T-helper 2 cell treated with Interferon-gamma antibody and Interleukin-4, amounts not matched to agents 5 μg/mL and 100 μg/mL, for 36 hours (primary cell): ENCODE measurements around the gene PIK3AP1.

Experiments
- DNase-seq: peaks from one replicate; pipeline ENCODE4 v3.0.0; 2021; ENCODE audit warnings: low spot score
- H3K27ac Mint-ChIP-seq: one replicate; pipeline ENCODE4 v1.8.0; 2021; ENCODE audit warnings: mild to moderate bottlenecking, mixed read lengths
- H3K27me3 Mint-ChIP-seq: one replicate; pipeline ENCODE4 v1.8.0; 2021; ENCODE audit warnings: low read depth, mixed read lengths
- H3K36me3 Mint-ChIP-seq: one replicate; pipeline ENCODE4 v1.8.0; 2021; ENCODE audit warnings: low read depth, mixed read lengths
- H3K4me1 Mint-ChIP-seq: one replicate; pipeline ENCODE4 v1.8.0; 2021; ENCODE audit warnings: low read depth, mixed read lengths
- H3K4me3 Mint-ChIP-seq: one replicate; pipeline ENCODE4 v1.8.0; 2022; ENCODE audit warnings: mild to moderate bottlenecking, moderate library complexity, mixed read lengths
- H3K9me3 Mint-ChIP-seq: one replicate; pipeline ENCODE4 v1.8.0; 2021; ENCODE audit warnings: mixed read lengths

The PIK3AP1 gene

DNA sequence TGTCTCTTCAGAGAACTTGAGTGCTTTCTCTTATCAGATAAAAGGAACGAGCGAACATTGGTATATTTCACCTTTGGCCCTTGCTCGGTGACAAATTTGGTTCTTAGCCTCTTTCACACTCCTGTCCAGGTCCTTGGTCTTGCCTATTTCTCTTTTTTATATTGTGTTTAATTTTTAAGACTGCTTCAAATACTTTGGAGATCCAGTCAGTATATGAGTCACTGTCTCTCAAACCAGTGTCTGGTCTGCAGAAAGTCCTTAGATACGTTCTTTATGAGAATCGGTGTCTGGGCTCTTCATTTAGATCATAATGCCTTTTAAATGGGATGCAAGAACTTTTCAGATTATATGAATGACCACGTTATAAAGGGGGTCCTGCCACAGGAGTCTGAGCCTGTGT, 55.0 kb downstream of the PIK3AP1 start:
- H3K4me1 Mint-ChIP-seq, result peaks cover 12% of the 10 kb centered on the region
- H3K27me3 Mint-ChIP-seq, result peaks cover 3% of the 10 kb centered on the region
- H3K36me3 Mint-ChIP-seq, result no peaks in the 10 kb centered on the region
- no peak overlapping the region for H3K4me3 Mint-ChIP-seq
- no peak for DNase-seq
- no peaks in the 10 kb centered on the region for H3K9me3 Mint-ChIP-seq
- no peak overlapping the region for H3K27ac Mint-ChIP-seq

DNA sequence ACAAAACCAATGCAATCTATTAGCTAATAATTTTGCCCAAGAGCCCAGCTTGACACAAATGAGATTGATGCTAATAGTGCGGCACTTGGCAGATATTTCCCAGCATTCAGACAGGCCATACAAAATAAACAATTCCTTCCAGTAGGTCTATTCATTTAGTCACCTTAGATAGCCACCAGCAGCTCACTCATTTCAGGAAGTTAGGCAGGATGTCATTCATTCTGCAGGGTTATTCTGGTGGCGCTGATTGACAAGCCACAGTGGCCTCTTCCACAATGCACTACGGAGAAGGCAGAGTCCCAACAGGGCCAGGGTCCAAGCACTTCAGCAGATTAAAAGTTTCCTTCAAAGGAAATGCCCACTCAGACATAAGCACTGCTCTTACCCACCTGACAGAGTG, 55.8 kb downstream of the PIK3AP1 start:
- Mint-ChIP-seq H3K27me3 (peaks cover 6% of the 10 kb centered on the region), H3K9me3 (no peaks in the 10 kb centered on the region), H3K4me1 (peaks cover 12% of the 10 kb centered on the region), H3K36me3 (no peaks in the 10 kb centered on the region), H3K27ac (no peak overlapping the region), H3K4me3 (no peak overlapping the region)
- DNase-seq, result no peak

- Mint-ChIP-seq H3K9me3 (no peaks in the 10 kb centered on the region), H3K27ac (no peak overlapping the region), H3K27me3 (peaks cover 6% of the 10 kb centered on the region), H3K36me3 (no peaks in the 10 kb centered on the region), H3K4me1 (peaks cover 12% of the 10 kb centered on the region), H3K4me3 (no peak overlapping the region)
- DNase-seq, result no peak
Measured at GRCh38 chr10:96663797-96664196, 56.5 kb downstream of the PIK3AP1 start.

DNA sequence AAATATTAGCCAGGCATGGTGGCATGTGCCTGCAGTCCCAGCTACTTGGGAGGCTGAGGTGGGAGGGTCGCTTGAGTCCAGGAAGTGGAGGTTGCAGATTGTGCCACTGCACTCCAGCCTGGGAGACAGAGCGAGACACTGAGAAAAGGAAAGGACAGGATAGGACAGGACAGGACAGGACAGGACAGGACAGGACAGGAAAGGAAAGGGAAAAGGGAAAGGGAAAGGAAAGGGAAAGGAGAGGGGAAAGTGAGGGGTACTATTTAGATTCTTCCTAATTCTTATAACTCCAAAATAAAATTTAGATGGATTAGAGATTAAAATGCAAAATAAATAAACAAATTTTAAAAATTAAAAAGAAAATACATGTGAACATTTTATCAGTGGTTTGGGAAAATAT, 58.7 kb downstream of the PIK3AP1 start:
- Mint-ChIP-seq H3K9me3 (no peaks in the 10 kb centered on the region), H3K27me3 (peaks cover 6% of the 10 kb centered on the region), H3K4me3 (no peak overlapping the region), H3K27ac (no peak overlapping the region), H3K4me1 (peaks cover 12% of the 10 kb centered on the region), H3K36me3 (no peaks in the 10 kb centered on the region)
- no peak for DNase-seq

GRCh38 chr10:96660297-96660696, 60.0 kb downstream of the PIK3AP1 start:
- Mint-ChIP-seq H3K27ac (no peak overlapping the region), H3K27me3 (peaks cover 6% of the 10 kb centered on the region), H3K9me3 (peaks cover 4% of the 10 kb centered on the region), H3K4me3 (no peak overlapping the region), H3K4me1 (peaks cover 10% of the 10 kb centered on the region), H3K36me3 (peaks cover 4% of the 10 kb centered on the region)
- no peak for DNase-seq

DNA sequence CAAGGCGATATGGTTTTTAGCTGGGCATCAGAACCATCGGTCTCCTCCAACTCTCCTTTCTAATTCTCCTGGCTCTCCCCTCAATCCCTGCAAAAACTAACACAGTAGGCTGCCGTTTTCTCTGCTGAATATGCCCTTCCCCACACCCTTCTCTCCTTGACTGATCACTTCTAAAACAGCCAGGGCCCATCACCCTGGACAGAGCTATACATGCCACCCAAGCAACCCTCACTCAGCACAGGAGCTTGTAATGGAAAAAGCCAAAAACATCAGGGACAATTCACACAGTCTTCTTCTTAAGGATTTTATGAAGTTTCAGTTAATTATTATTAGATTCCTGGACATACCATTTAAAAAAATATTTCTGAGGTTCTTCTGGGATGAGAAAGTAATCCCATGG, 61.5 kb downstream of the PIK3AP1 start:
- H3K9me3 Mint-ChIP-seq, result peaks cover 4% of the 10 kb centered on the region
- H3K27ac Mint-ChIP-seq, result no peak overlapping the region
- no peak for DNase-seq
- H3K4me3 Mint-ChIP-seq, result no peak overlapping the region
- H3K36me3 Mint-ChIP-seq, result peaks cover 7% of the 10 kb centered on the region
- peaks cover 4% of the 10 kb centered on the region for H3K4me1 Mint-ChIP-seq
- peaks cover 6% of the 10 kb centered on the region for H3K27me3 Mint-ChIP-seq

GRCh38 chr10:96657385-96657784, 62.9 kb downstream of the PIK3AP1 start:
- Mint-ChIP-seq H3K27me3 (peaks cover 6% of the 10 kb centered on the region), H3K9me3 (peaks cover 4% of the 10 kb centered on the region), H3K27ac (no peak overlapping the region), H3K4me3 (no peak overlapping the region), H3K4me1 (peaks cover 5% of the 10 kb centered on the region), H3K36me3 (peaks cover 7% of the 10 kb centered on the region)
- no peak for DNase-seq

DNA sequence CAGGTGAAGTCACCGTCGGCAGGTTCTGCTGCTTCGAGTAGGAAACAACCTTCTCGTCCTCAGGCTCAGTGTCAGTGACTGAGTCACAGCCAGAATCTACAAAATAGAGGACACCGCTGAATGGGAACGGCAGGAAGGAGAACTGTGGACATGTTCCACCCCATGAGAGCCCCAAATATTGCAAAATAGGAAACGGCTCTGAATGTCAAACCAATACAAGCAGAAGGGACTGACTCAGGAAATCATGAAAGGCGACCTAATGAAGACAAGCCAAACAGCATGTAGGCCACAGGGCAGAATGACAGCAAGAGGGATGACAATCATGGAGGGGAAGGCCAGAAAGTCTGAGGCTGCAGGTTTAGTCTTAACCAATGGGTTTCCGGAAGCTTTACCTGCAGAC, 63.5 kb downstream of the PIK3AP1 start:
- Mint-ChIP-seq H3K36me3 (peaks cover 8% of the 10 kb centered on the region), H3K4me1 (peaks cover 10% of the 10 kb centered on the region), H3K4me3 (no peak overlapping the region), H3K27me3 (peaks cover 6% of the 10 kb centered on the region), H3K9me3 (peaks cover 4% of the 10 kb centered on the region), H3K27ac (no peak overlapping the region)
- no peak for DNase-seq

GRCh38 chr10:96656198-96656577, 64.1 kb downstream of the PIK3AP1 start:
- Mint-ChIP-seq H3K4me1 (peaks cover 16% of the 10 kb centered on the region), H3K27ac (no peak overlapping the region), H3K4me3 (no peak overlapping the region), H3K36me3 (peaks cover 12% of the 10 kb centered on the region), H3K27me3 (peaks cover 6% of the 10 kb centered on the region), H3K9me3 (peaks cover 4% of the 10 kb centered on the region)
- DNase-seq, result no peak

- H3K4me1 Mint-ChIP-seq, result peaks cover 21% of the 10 kb centered on the region
- H3K36me3 Mint-ChIP-seq, result peaks cover 12% of the 10 kb centered on the region
- H3K27ac Mint-ChIP-seq, result no peak overlapping the region
- DNase-seq, result no peak
- peaks cover 6% of the 10 kb centered on the region for H3K27me3 Mint-ChIP-seq
- H3K9me3 Mint-ChIP-seq, result peaks cover 4% of the 10 kb centered on the region
- H3K4me3 Mint-ChIP-seq, result no peak overlapping the region
Measured at GRCh38 chr10:96655461-96656197, 64.7 kb downstream of the PIK3AP1 start.

DNA sequence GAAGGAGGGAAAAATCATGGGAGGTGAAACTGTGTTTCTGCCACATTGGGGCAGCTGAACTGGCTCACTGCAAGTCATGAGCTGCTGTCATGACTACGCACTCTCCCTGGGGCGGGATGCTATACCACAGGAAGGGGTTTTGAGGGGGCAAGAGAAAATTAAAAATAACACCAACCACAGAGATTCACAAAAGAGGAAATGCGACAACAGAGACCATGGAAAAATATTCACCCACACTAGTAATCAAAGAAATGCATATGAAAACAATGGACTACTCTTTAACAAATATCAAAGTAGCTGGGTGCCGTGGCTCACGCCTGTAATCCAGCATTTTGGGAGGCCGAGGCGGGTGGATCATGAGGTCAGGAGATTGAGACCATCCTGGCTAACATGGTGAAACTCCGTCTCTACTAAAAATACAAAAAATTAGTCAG, 68.3 kb downstream of the PIK3AP1 start:
- H3K27me3 Mint-ChIP-seq, result no peaks in the 10 kb centered on the region
- peaks cover 12% of the 10 kb centered on the region for H3K36me3 Mint-ChIP-seq
- peak; percentile 44 for DNase-seq
- peaks cover 4% of the 10 kb centered on the region for H3K9me3 Mint-ChIP-seq
- peak overlapping the region; percentile 47 for H3K27ac Mint-ChIP-seq
- peak overlapping the region; percentile 50 for H3K4me3 Mint-ChIP-seq
- H3K4me1 Mint-ChIP-seq, result peaks cover 34% of the 10 kb centered on the region

DNA sequence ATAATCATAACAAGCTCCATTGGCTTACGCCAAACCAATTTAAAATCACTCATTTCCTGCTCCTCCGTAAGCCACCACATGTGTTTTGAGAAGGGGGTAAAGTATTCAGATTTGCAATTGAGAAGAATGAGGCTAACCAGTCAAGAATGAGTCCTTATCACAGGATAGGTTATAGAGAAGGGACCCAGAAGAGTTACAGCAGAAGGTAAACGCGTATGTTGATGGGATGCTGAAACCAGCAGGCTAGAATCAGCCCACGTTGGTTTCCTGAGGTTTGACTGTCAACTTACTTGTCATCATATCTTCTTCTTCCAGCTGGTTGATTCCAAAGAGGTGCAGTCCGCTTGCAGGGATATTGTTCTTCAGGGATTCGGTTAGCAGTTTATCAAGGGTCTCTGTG, 69.4 kb downstream of the PIK3AP1 start:
- peak; percentile 9 for DNase-seq
- no peaks in the 10 kb centered on the region for H3K27me3 Mint-ChIP-seq
- H3K4me3 Mint-ChIP-seq, result peak overlapping the region; percentile 4
- H3K4me1 Mint-ChIP-seq, result peaks cover 40% of the 10 kb centered on the region
- peaks cover 4% of the 10 kb centered on the region for H3K9me3 Mint-ChIP-seq
- H3K27ac Mint-ChIP-seq, result peak overlapping the region; percentile 54
- H3K36me3 Mint-ChIP-seq, result peaks cover 12% of the 10 kb centered on the region

GRCh38 chr10:96648297-96648696, 72.0 kb downstream of the PIK3AP1 start:
- H3K4me1 Mint-ChIP-seq, result peaks cover 40% of the 10 kb centered on the region
- H3K9me3 Mint-ChIP-seq, result no peaks in the 10 kb centered on the region
- no peaks in the 10 kb centered on the region for H3K27me3 Mint-ChIP-seq
- no peak for DNase-seq
- no peak overlapping the region for H3K27ac Mint-ChIP-seq
- H3K36me3 Mint-ChIP-seq, result peaks cover 5% of the 10 kb centered on the region
- H3K4me3 Mint-ChIP-seq, result no peak overlapping the region

DNA sequence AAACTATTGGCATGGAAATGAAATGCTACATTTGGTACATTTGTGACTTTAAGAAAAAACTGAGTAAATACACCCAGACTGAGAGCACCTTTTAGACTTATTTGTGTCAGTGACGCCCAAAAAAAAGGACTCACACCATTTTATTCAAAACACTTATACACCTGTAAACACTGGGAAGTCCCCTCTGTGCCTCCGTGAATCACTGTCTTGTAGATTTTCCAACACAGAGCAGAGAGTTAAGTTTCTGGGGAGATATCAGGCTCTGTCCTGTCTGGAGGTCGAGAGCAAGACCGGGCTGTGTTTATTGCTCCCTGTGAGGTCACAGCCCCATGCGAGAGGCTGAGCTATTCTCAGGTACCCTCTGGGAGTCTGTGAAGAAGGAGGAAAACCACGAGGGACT, 72.8 kb downstream of the PIK3AP1 start:
- H3K36me3 Mint-ChIP-seq, result peaks cover 5% of the 10 kb centered on the region
- no peak for DNase-seq
- no peaks in the 10 kb centered on the region for H3K27me3 Mint-ChIP-seq
- no peaks in the 10 kb centered on the region for H3K9me3 Mint-ChIP-seq
- H3K4me3 Mint-ChIP-seq, result peak overlapping the region; percentile 0
- peaks cover 40% of the 10 kb centered on the region for H3K4me1 Mint-ChIP-seq
- no peak overlapping the region for H3K27ac Mint-ChIP-seq

- Mint-ChIP-seq H3K27me3 (no peaks in the 10 kb centered on the region), H3K36me3 (peaks cover 3% of the 10 kb centered on the region), H3K4me1 (peaks cover 33% of the 10 kb centered on the region), H3K9me3 (no peaks in the 10 kb centered on the region), H3K4me3 (no peak overlapping the region), H3K27ac (no peak overlapping the region)
- no peak for DNase-seq
Measured at GRCh38 chr10:96646751-96647166, 73.6 kb downstream of the PIK3AP1 start.
